IPS-15b (cell line): Measurements from ENCODE around the gene NEK5.
"Not testable (repeated sequence)": the region's sequence is repeated elsewhere in the genome, so short reads cannot be mapped to it uniquely, and the experiment has no call there.

Source experiments
- H3K27me3 ChIP-seq: one replicate; pipeline ENCODE4 v1.6.1; 2013; ENCODE audit warnings: low read length; ENCODE audit not compliant: control insufficient read depth, insufficient read depth
- H3K36me3 ChIP-seq: one replicate; pipeline ENCODE4 v1.6.1; 2013; ENCODE audit warnings: low read length; ENCODE audit not compliant: control insufficient read depth, insufficient read depth
- H3K4me1 ChIP-seq: one replicate; pipeline ENCODE4 v1.6.1; 2013; ENCODE audit warnings: mild to moderate bottlenecking, low read length; ENCODE audit not compliant: control insufficient read depth, insufficient read depth
- H3K4me3 ChIP-seq: one replicate; pipeline ENCODE4 v1.5.1; 2013; ENCODE audit warnings: low read depth, low read length
- H3K9ac ChIP-seq: one replicate; pipeline ENCODE4 v1.6.1; 2013; ENCODE audit warnings: low read depth, mild to moderate bottlenecking, low read length
- H3K9me3 ChIP-seq: one replicate; pipeline ENCODE4 v1.6.1; 2013; ENCODE audit warnings: mild to moderate bottlenecking, low read length; ENCODE audit not compliant: control insufficient read depth, insufficient read depth

Gene NEK5, protein sequence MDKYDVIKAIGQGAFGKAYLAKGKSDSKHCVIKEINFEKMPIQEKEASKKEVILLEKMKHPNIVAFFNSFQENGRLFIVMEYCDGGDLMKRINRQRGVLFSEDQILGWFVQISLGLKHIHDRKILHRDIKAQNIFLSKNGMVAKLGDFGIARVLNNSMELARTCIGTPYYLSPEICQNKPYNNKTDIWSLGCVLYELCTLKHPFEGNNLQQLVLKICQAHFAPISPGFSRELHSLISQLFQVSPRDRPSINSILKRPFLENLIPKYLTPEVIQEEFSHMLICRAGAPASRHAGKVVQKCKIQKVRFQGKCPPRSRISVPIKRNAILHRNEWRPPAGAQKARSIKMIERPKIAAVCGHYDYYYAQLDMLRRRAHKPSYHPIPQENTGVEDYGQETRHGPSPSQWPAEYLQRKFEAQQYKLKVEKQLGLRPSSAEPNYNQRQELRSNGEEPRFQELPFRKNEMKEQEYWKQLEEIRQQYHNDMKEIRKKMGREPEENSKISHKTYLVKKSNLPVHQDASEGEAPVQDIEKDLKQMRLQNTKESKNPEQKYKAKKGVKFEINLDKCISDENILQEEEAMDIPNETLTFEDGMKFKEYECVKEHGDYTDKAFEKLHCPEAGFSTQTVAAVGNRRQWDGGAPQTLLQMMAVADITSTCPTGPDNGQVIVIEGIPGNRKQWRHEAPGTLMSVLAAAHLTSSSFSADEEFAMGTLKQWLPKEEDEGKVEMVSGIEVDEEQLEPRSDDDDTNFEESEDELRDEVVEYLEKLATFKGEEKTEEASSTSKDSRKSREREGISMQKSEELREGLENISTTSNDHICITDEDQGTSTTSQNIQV

DNA sequence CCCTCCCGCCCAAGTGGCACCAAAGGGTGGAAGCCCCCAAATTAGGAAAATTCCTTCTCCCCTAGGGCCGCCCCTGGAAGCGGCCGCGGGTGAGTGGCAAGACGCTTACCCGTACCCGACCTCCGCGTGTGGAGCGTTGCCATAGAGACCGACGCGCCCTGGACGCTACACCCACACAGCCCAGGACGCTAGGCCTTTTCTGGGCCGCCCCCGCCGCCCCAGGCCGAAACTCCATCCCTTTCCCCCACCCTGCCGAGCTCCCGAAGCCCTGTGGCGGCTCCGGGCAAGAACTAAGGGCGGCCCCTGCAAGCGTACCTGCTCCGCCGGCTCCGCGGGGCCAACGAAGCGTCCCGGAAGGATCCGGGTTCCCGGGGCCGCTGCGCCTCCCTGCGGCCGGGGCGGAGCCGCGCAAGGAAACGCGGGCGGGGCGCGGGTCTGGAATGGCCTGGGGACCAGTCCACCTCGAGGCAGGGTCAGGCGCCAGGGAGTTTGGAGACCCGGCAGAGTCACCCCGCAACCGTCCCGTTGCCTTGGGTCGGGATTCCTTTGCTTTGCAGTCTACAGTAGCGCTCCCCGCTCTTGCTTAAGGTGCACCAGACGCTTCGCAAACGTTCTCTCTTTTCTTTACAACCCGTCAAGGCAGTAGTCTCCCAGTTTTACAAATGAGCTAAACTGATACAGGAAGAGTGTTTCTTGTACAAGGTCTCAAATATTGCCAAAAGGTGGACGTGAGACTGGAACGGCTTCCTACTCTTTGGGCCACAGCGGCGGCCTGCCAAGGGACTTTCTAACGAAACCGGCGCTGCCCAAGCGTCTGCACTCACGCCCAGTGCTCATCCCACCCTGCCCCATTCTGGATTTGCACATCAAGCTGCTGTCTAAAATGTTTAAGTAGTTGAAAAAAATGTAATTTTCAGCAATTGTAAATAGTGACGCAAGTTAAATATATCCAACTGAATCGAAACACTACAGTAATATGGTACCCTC, at the start of gene NEK5:
Gene NEK5, minus strand, starts transcription at position 360 of the 987 bp plus-strand sequence. CDS start 1,591 bp downstream, outside the sequence.
- peaks cover 10% of the 10 kb centered on the region for H3K27me3 ChIP-seq

DNA sequence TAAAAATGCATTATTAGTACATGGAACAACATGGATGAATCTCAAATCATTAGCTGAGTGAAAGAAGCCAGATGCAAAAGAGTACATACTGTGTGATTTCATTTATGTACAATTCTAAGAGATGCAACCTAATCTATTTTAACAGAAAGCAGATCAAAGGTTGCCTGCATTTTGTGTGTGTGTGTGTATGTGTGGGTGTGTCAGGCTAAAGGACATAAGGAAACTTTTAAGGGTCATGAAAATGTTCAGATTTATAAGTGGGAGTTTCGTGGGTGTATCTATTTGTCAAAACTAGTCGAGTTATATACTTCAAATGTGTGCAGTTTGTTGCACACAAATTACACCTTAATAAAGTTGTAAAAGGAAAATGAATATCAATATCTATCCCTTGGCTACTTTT, 48.4 kb upstream of the NEK5 start:
- H3K4me3 ChIP-seq = no peak overlapping the region
- H3K9ac ChIP-seq = no peak overlapping the region
- H3K27me3 ChIP-seq = no peaks in the 10 kb centered on the region
- H3K9me3 ChIP-seq = no peaks in the 10 kb centered on the region
- no peaks in the 10 kb centered on the region for H3K4me1 ChIP-seq
- peaks cover 6% of the 10 kb centered on the region for H3K36me3 ChIP-seq

More for the DNA sequence above, at the start of gene NEK5:
- Histone ChIP-seq H3K4me3 (peak within 1 kb of the TSS; percentile 62), H3K9ac (peak within 1 kb of the TSS; percentile 70), H3K9me3 (no peaks in the 10 kb centered on the region), H3K4me1 (peaks cover 3% of the 10 kb centered on the region), H3K36me3 (no peaks in the 10 kb centered on the region)

DNA sequence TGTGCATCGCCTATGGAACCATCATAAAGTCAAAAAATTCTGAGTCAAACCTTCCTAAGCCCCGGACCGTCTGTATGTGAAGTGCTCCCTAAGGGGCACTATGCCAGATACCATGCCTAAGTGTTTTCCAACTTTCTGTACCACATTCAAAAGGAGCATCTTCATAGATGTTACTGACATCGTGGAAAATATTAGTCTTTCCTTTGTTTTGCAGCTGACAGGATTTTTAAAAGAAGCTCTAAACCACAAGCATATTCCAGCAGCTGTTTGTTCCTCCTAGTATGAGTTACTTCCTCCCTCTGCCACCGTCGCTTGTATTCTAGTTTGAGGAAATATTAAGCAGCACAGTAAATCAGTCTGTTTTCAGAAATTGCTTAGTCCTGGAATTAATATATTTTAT, 45.1 kb upstream of the NEK5 start:
- not testable (repeated sequence) for H3K4me1 ChIP-seq, H3K27me3 ChIP-seq, H3K9ac ChIP-seq, H3K36me3 ChIP-seq, H3K9me3 ChIP-seq, H3K4me3 ChIP-seq

DNA sequence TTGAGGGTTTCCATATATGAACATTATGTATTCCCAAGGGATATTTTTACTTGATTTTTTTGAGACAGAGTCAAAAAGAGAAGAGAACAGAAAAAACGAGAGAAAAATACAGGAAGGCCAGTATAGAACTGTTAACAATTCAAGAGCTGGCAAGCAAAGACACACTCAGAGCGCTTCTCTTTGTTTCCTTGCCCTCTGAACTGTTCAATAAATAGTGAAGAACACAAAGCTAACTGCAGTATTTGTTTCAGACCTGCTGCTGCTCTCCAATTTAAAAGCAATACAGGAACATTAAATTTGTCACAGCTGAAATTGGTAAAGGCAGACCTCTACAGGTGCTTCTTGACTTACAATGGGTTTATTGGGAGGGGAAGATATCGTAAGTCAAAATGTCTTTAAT, 44.5 kb upstream of the NEK5 start:
- Histone ChIP-seq H3K9me3 (no peaks in the 10 kb centered on the region), H3K36me3 (peaks cover 4% of the 10 kb centered on the region), H3K27me3 (no peaks in the 10 kb centered on the region), H3K4me1 (no peaks in the 10 kb centered on the region), H3K4me3 (no peak overlapping the region), H3K9ac (no peak overlapping the region)

DNA sequence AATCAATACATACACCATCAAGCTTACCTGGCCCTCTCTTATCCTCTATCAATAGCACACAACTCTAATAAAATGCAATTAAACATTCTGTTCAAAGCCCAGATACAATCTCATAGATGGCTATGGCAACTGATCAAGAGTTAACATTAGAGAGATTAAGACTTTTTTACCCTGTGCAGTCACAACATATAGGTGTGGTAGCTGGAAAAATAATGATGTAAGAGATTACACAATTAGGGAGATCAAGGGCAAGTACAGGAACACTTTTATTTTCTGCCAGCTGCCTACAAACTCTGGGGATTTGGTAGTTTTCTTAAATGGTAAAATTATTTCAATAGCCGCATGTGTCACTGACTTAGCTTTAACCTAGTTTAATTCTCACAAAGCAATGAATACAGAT, 42.8 kb upstream of the NEK5 start:
- not testable (repeated sequence) for H3K36me3 ChIP-seq, H3K9ac ChIP-seq

DNA sequence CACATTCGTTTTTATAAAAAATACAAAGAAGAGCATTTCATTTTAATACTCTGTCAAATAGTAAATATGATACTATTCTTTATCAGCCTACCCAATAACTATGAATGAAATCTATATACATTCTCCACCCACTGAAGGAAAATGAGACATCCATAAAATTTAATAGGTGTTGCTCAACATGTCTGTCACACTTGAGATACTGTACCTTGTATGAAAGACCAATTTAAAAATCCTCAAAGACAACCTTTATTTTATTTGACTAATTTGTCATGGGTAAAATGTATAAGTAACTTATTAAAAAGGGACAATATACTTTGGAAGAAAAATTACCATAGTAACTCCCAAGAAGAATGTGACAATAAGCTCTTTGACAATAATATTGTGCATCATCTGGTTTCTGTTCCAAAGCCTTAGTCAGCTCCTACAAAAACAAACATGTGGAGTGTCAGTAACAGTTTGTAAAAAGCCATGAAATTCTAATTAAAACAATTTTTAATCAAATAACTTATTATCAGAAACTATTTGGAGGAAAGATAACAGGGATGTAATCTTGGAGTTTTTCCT, 42.0 kb upstream of the NEK5 start:
- H3K9me3 ChIP-seq, H3K4me1 ChIP-seq, H3K36me3 ChIP-seq, H3K27me3 ChIP-seq, H3K9ac ChIP-seq, H3K4me3 ChIP-seq: not testable (repeated sequence)

More for the DNA sequence above, 42.8 kb upstream of the NEK5 start:
- not testable (repeated sequence) for H3K9me3 ChIP-seq, H3K27me3 ChIP-seq, H3K4me1 ChIP-seq, H3K4me3 ChIP-seq

DNA sequence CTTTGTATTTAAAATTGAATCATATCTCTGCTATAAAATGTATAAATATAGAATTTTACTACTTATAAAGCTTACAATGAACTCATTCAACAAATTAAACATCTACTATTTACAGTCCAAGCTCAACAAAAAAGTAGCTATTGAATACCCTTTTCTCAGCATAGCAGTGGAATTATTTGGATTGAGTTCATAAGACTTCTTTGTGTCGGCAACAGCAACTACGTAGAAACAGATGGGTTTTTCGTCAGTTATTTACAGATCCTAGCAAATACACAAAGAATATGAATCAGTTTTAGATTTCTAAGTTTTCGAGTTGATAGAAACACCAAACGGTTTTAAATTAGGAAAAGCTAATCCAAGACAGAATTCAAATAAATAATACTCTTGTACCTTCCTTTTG, 41.0 kb upstream of the NEK5 start:
- Histone ChIP-seq H3K27me3 (no peaks in the 10 kb centered on the region), H3K9me3 (no peaks in the 10 kb centered on the region), H3K4me1 (no peaks in the 10 kb centered on the region), H3K36me3 (peaks cover 8% of the 10 kb centered on the region), H3K4me3 (no peak overlapping the region), H3K9ac (no peak overlapping the region)

DNA sequence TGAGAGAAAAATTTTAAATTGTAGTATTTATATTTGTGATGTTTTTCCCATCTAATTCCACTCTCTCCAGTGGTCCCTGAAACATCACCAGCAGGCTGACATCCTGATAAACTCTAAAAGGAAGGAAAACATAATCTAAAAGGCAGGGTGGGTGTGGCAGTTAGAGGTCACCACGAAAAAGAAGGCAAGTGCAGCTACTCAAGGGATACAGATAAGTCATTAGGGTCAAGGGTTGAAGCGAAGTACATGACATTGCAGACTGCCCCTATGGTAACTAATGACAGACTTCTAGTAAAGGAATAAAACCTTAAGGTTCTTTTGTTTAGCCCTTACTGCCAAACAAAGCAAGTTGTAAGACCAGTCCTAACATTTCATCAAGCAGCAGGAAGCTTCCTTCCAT, 36.5 kb upstream of the NEK5 start:
- Histone ChIP-seq H3K27me3 (peaks cover 8% of the 10 kb centered on the region), H3K9ac (no peak overlapping the region), H3K9me3 (no peaks in the 10 kb centered on the region), H3K36me3 (peaks cover 8% of the 10 kb centered on the region), H3K4me1 (no peaks in the 10 kb centered on the region), H3K4me3 (no peak overlapping the region)

DNA sequence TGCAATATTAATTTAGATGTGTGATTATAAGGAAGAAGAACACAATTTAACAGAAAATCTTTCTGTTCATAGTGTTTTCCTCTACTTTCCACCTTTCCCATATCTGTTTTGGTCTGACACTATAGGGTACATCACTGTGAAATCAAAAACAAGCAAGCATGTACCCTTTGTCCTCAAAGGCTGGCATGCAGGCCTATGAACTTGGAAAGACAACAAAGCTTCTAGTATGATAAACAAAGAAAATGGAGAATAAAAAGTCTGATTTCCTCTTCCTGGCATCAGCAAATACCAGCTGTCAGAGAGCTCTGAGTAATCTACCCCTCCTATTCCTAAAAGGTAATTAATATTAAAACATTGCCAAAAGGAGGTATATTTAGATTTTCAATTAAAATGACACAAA, 36.1 kb upstream of the NEK5 start:
- Histone ChIP-seq H3K27me3 (peaks cover 10% of the 10 kb centered on the region), H3K9ac (no peak overlapping the region), H3K9me3 (no peaks in the 10 kb centered on the region), H3K4me3 (no peak overlapping the region), H3K36me3 (peaks cover 8% of the 10 kb centered on the region), H3K4me1 (no peaks in the 10 kb centered on the region)

DNA sequence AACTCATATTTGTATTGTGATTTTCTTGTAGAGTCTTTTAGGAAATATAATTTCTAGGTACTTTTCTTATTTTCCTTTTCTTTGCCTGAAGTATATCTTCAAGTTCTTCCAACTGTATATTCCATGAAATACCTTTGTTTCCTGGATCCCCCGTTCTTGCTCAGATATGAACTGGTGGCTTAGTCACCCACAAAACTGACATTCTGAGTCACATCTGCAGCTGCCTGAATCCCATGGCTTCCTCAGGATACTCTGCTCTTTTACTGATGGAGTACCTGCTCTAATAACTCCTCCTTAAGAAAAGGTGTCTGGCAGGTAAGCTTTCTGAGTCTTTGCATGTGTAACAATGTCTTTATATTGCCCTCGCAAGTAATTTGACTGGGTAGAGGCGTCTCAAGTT, 35.0 kb upstream of the NEK5 start:
- H3K4me3 ChIP-seq, H3K4me1 ChIP-seq, H3K9me3 ChIP-seq, H3K36me3 ChIP-seq, H3K9ac ChIP-seq: not testable (repeated sequence)
- peaks cover 15% of the 10 kb centered on the region for H3K27me3 ChIP-seq
